ENCODE data around the gene IQCM. TPM values are rescaled to one million over a fixed set of nuclear protein-coding genes. Genes with fewer than 3 reads are reported as not detected.

IQCM gene
- total RNA-seq, 4 donors from 2014 or later, result 0.48 TPM; not detected in 3

- DNase-seq, result no peak
- Histone ChIP-seq H3K4me1 (no peaks in the 10 kb centered on the region), H3K4me3 (no peak overlapping the region), H3K27ac (no peak overlapping the region), H3K27me3 (no peaks in the 10 kb centered on the region), H3K9me3 (no peaks in the 10 kb centered on the region), H3K36me3 (no peaks in the 10 kb centered on the region)
- intact Hi-C loops (cut with DNase I; ENCODE audit: low total_unique reads), result no loop called here
- TF ChIP-seq POLR2A (IDR thresholded peaks at IDR 0.05) (no peak), CTCF (IDR thresholded peaks at IDR 0.05) (no peak)
Observed at GRCh38 chr4:149711593-149712365, 103.9 kb downstream of the IQCM start.

DNA sequence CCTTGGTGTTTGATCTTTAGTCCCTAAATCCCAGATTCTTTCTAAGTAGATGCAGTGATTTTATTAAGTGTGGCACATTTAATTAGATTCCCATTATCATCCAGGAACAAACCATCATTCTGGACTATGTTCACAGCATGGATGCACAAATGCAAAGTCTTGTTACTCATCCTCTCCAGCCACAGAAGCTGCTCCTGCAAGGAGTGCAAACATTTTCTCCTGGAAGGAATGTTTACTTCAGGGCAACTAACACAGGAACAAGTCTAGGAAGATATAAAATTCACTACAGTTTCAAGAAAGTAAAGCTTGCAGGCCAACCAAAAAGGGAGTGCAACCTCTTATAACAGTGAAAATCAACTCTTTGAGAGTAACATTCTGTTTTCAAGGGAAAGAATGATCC is 106.0 kb downstream of the IQCM start:
- Histone ChIP-seq H3K36me3 (no peaks in the 10 kb centered on the region), H3K27me3 (no peaks in the 10 kb centered on the region), H3K4me1 (no peaks in the 10 kb centered on the region), H3K4me3 (no peak overlapping the region), H3K9me3 (no peaks in the 10 kb centered on the region), H3K27ac (no peak overlapping the region)
- DNase-seq, result no peak
- TF ChIP-seq CTCF (IDR thresholded peaks at IDR 0.05) (no peak), POLR2A (IDR thresholded peaks at IDR 0.05) (no peak)
- intact Hi-C loops (cut with DNase I; ENCODE audit: low total_unique reads), result no loop called here

- Histone ChIP-seq H3K9me3 (no peaks in the 10 kb centered on the region), H3K27me3 (no peaks in the 10 kb centered on the region), H3K36me3 (no peaks in the 10 kb centered on the region), H3K27ac (no peak overlapping the region), H3K4me3 (no peak overlapping the region), H3K4me1 (no peaks in the 10 kb centered on the region)
- intact Hi-C loops (cut with DNase I; ENCODE audit: low total_unique reads), result no loop called here
- DNase-seq, result no peak
- TF ChIP-seq POLR2A (IDR thresholded peaks at IDR 0.05) (no peak), CTCF (IDR thresholded peaks at IDR 0.05) (no peak)
Observed at GRCh38 chr4:149708513-149709130, 107.0 kb downstream of the IQCM start.

DNA sequence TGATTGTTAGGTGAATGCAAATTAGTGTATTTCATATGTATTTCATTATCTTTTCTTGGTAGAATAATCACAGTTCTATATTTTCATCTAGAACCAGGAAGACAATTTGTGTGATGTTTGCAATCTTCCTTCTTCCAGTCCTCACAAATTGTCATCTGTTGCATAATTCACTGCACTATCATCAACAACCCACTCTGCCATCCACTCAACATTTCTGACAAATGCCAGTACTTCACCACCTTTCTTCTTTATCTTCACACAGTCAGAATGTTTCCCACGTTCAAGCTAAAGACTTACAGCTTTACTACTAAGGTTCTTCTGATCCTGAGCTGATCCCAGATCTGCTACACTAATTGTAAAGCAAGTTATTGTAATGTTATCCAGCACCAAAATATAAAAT is 107.8 kb downstream of the IQCM start:
- H3K4me1 ChIP-seq, result no peaks in the 10 kb centered on the region
- DNase-seq, result no peak
- no peaks in the 10 kb centered on the region for H3K27me3 ChIP-seq
- H3K27ac ChIP-seq, result no peak overlapping the region
- H3K9me3 ChIP-seq, result no peaks in the 10 kb centered on the region
- H3K36me3 ChIP-seq, result no peaks in the 10 kb centered on the region
- TF ChIP-seq POLR2A (IDR thresholded peaks at IDR 0.05), result no peak
- no peak for TF ChIP-seq CTCF (IDR thresholded peaks at IDR 0.05)
- no peak overlapping the region for H3K4me3 ChIP-seq
- intact Hi-C loops (cut with DNase I; ENCODE audit: low total_unique reads), result no loop called here

GRCh38 chr4:149706942-149707341 is 108.7 kb downstream of the IQCM start:
- intact Hi-C loops (cut with DNase I; ENCODE audit: low total_unique reads), result no loop called here
- Histone ChIP-seq H3K36me3 (no peaks in the 10 kb centered on the region), H3K27me3 (no peaks in the 10 kb centered on the region), H3K4me3 (no peak overlapping the region), H3K4me1 (no peaks in the 10 kb centered on the region), H3K9me3 (no peaks in the 10 kb centered on the region), H3K27ac (no peak overlapping the region)
- TF ChIP-seq CTCF (IDR thresholded peaks at IDR 0.05) (no peak), POLR2A (IDR thresholded peaks at IDR 0.05) (no peak)
- DNase-seq, result no peak
